HepG2 (cell line): Measurements from ENCODE around the gene C20orf96. TPM values are rescaled to one million over a fixed set of nuclear protein-coding genes. Genes with fewer than 3 reads are reported as not detected.

Source experiments
- FIP1L1 ChIP-seq: fragments of 200-400 bp; formaldehyde crosslinking; IDR thresholded peaks from 2 replicates; pipeline ENCODE4 v1.6.1; 2018; ENCODE audit warnings: low read depth, mild to moderate bottlenecking, low read length, moderate library complexity, borderline replicate concordance; ENCODE audit not compliant: insufficient read depth
- FOSL1 ChIP-seq: sonication (generic); formaldehyde crosslinking; IDR thresholded peaks from 2 replicates; pipeline ENCODE4 v1.9.0; 2021; ENCODE audit warnings: missing genetic modification reagents, borderline replicate concordance
- GLMP ChIP-seq: sonication (generic); formaldehyde crosslinking; IDR thresholded peaks from 2 replicates; pipeline ENCODE4 v1.9.0; 2021; ENCODE audit warnings: missing genetic modification reagents, mild to moderate bottlenecking, borderline replicate concordance
- HDAC1 ChIP-seq: sonication (generic); formaldehyde crosslinking; IDR thresholded peaks from 2 replicates; pipeline ENCODE4 v1.5.1; 2020; ENCODE audit warnings: mild to moderate bottlenecking, missing genetic modification reagents
- HNF1B ChIP-seq: sonication (generic); formaldehyde crosslinking; IDR thresholded peaks from 2 replicates; pipeline ENCODE4 v1.5.1; 2020; ENCODE audit warnings: mild to moderate bottlenecking, moderate library complexity, missing genetic modification reagents
- MAFK ChIP-seq, 2 experiments: IDR thresholded peaks in 1 of 2; conservative IDR thresholded peaks in 1 of 2; 2 replicates each; pipeline ENCODE4 v1.6.1; 2011; ENCODE audit warnings: improper control_type of control experiment in 2 of 2, low read length in 2 of 2
- PHF20 ChIP-seq: sonication (generic); formaldehyde crosslinking; IDR thresholded peaks from 2 replicates; pipeline ENCODE4 v1.5.0; 2020; ENCODE audit warnings: mild to moderate bottlenecking, missing genetic modification reagents
- RFX5 ChIP-seq: IDR thresholded peaks from 2 replicates; pipeline ENCODE4 v1.6.1; 2011; ENCODE audit warnings: low read depth, low read length, improper control_type of control experiment
- STAG1 ChIP-seq: sonication (generic); formaldehyde crosslinking; IDR thresholded peaks from 2 replicates; pipeline ENCODE4 v1.4.0; 2020; ENCODE audit warnings: missing genetic modification reagents
- SYNCRIP ChIP-seq: fragments of 200-400 bp; formaldehyde crosslinking; IDR thresholded peaks from 2 replicates; pipeline ENCODE4 v1.6.1; 2018; ENCODE audit warnings: mild to moderate bottlenecking, low read depth, low read length; ENCODE audit not compliant: insufficient read depth
- ZFP91 ChIP-seq: sonication (generic); formaldehyde crosslinking; IDR thresholded peaks from 2 replicates; pipeline ENCODE4 v1.9.0; 2022; ENCODE audit warnings: missing genetic modification reagents, mild to moderate bottlenecking, borderline replicate concordance
- ZGPAT ChIP-seq: IDR thresholded peaks from 2 replicates; pipeline ENCODE4 v1.6.1; 2016; ENCODE audit warnings: mild to moderate bottlenecking
- ZNF660 ChIP-seq: sonication (generic); formaldehyde crosslinking; IDR thresholded peaks from 2 replicates; pipeline ENCODE4 v1.5.1; 2020; ENCODE audit warnings: mild to moderate bottlenecking, low read depth, missing genetic modification reagents, borderline replicate concordance
- ZNF687 ChIP-seq: sonication (generic); formaldehyde crosslinking; IDR thresholded peaks from 2 replicates; pipeline ENCODE4 v1.5.1; 2020; ENCODE audit warnings: mild to moderate bottlenecking, missing genetic modification reagents, moderate library complexity
- ZNF691 ChIP-seq: sonication (generic); formaldehyde crosslinking; IDR thresholded peaks from 2 replicates; pipeline ENCODE4 v1.4.0; 2020; ENCODE audit warnings: missing genetic modification reagents, low read depth, mild to moderate bottlenecking, borderline replicate concordance
- polyA plus RNA-seq, 8 experiments: library from polyadenylated mRNA; depleted of rRNA in 3 of 8; stranded (reverse) in 7 of 8; unstranded in 1 of 8; fragments of >200 nt; fragmentation: Illumina TruSeq in 4 of 8; extraction: Trizol in 4 of 8; gene quantifications; 2 replicates each; pipeline versions ENCODE4 v1.2.1 to v1.2.3, GENCODE V29; 2011 to 2016; ENCODE audit warnings: low read depth in 4 of 8, missing spikeins in 1 of 8, mixed read lengths in 1 of 8; ENCODE audit not compliant: insufficient read depth in 1 of 8
- total RNA-seq, 5 experiments: library from RNA; depleted of rRNA; stranded (reverse); fragments of >200 nt; fragmentation: Illumina TruSeq; extraction: Trizol; gene quantifications; 2 replicates each; pipeline ENCODE4 v1.2.3, GENCODE V29; 2016; ENCODE audit warnings: low read depth in 1 of 5

Gene C20orf96
- total and polyA plus RNA-seq, 2 of the 13 experiments (the other 11 are each of a cell fraction or from before 2014, with no cell fraction given), result 3.8 to 20.6 TPM

- TF ChIP-seq ZNF687 (peak; percentile 42), RFX5 (0 out of 2 replicates have a peak, but pooled peaks have one; percentile 5), GLMP (no peak), PHF20 (CRISPR knock-in tag) (no peak), ZGPAT (CRISPR knock-in tag) (no peak), ZNF660 (no peak), ZNF691 (CRISPR knock-in tag) (no peak; the same call in 1 of the 2 replicates), MAFK (conservative IDR thresholded peaks at IDR 0.05 in 1 of 2, IDR thresholded peaks at IDR 0.05 in 1 of 2; ENCODE audit: low read length in 2 of 2) (no peak), HDAC1 (CRISPR knock-in tag) (no peak), FIP1L1 (0 out of 2 replicates have a peak, but pooled peaks have one; percentile 81), STAG1 (CRISPR knock-in tag) (peak; percentile 92), HNF1B (CRISPR knock-in tag) (peak; percentile 74), ZFP91 (CRISPR knock-in tag) (no peak; the same call in none of the 2 replicates), SYNCRIP (no peak), FOSL1 (CRISPR knock-in tag) (no peak)
Measured at GRCh38 chr20:330233-331149, 39.9 kb upstream of the C20orf96 start (continued).
